Inferior parietal cortex (tissue), 1 donor: ENCODE measurements around the gene NFYC.
"Not testable (repeated sequence)": the region's sequence is repeated elsewhere in the genome, so short reads cannot be mapped to it uniquely, and the experiment has no call there.

Source experiments
- DNase-seq: peaks from one replicate; pipeline ENCODE4 v3.0.0-alpha.2; 2016; ENCODE audit errors: extremely low spot score

The NFYC gene

GRCh38 chr1:40706626-40707025 is 15.1 kb downstream of the NFYC start:
- DNase-seq = no peak

GRCh38 chr1:40708750-40709099 is 17.2 kb downstream of the NFYC start:
- no peak for DNase-seq

- DNase-seq = peak; percentile 95
Observed at GRCh38 chr1:40709100-40709801, 17.7 kb downstream of the NFYC start.

- DNase-seq = peak; percentile 34
Observed at GRCh38 chr1:40709802-40710278, 18.3 kb downstream of the NFYC start.

GRCh38 chr1:40710581-40711315 is 19.2 kb downstream of the NFYC start:
- peak; percentile 47 for DNase-seq

- peak; percentile 30 for DNase-seq
Observed at GRCh38 chr1:40711465-40712404, 20.2 kb downstream of the NFYC start.

GRCh38 chr1:40712405-40712944 is 21.0 kb downstream of the NFYC start:
- DNase-seq = no peak

GRCh38 chr1:40712997-40713396 is 21.5 kb downstream of the NFYC start:
- no peak for DNase-seq

- no peak for DNase-seq
Observed at GRCh38 chr1:40715491-40716059, 24.1 kb downstream of the NFYC start.

GRCh38 chr1:40717065-40717464 is 25.6 kb downstream of the NFYC start:
- DNase-seq = no peak

GRCh38 chr1:40717955-40718354 is 26.5 kb downstream of the NFYC start:
- no peak for DNase-seq

GRCh38 chr1:40720493-40720892 is 29.0 kb downstream of the NFYC start:
- no peak for DNase-seq

GRCh38 chr1:40722622-40723021 is 31.1 kb downstream of the NFYC start:
- no peak for DNase-seq

GRCh38 chr1:40723196-40723955 is 31.9 kb downstream of the NFYC start:
- DNase-seq = no peak

GRCh38 chr1:40727662-40728061 is 36.2 kb downstream of the NFYC start:
- DNase-seq = not testable (repeated sequence)

GRCh38 chr1:40729316-40729862 is 37.9 kb downstream of the NFYC start:
- DNase-seq = not testable (repeated sequence)

GRCh38 chr1:40732756-40733301 is 41.3 kb downstream of the NFYC start:
- no peak for DNase-seq

GRCh38 chr1:40734882-40735628 is 43.6 kb downstream of the NFYC start:
- DNase-seq = no peak

- DNase-seq = no peak
Observed at GRCh38 chr1:40736085-40736531, 44.6 kb downstream of the NFYC start.
